Measurements from ENCODE around the gene SMG6. TPM values are rescaled to one million over a fixed set of nuclear protein-coding genes. Genes with fewer than 3 reads are reported as not detected.
A peak's percentile ranks its signal among the peaks of the same experiment; 100 is the strongest.

SMG6 gene
- total RNA-seq, 1 donor from 2014 or later: 47.7 TPM

- TF ChIP-seq CTCF (IDR thresholded peaks at IDR 0.05; ENCODE audit: unreplicated experiment): peak; percentile 36
- H3K27ac Mint-ChIP-seq: peak overlapping the region; percentile 49
Measured at GRCh38 chr17:2094891-2095535, 208.6 kb downstream of the SMG6 start.

GRCh38 chr17:2093349-2093748 lies 210.2 kb downstream of the SMG6 start:
- Mint-ChIP-seq H3K4me3 (ENCODE audit: low read depth) (no peak overlapping the region), H3K27me3 (no peaks in the 10 kb centered on the region), H3K4me1 (ENCODE audit: low read depth) (peaks cover 6% of the 10 kb centered on the region), H3K27ac (no peak overlapping the region), H3K36me3 (ENCODE audit: insufficient read depth) (peaks cover 4% of the 10 kb centered on the region), H3K9me3 (ENCODE audit: low read depth) (no peaks in the 10 kb centered on the region)
- DNase-seq (ENCODE audit: low spot score, unreplicated experiment): no peak
- no peak for TF ChIP-seq CTCF (IDR thresholded peaks at IDR 0.05; ENCODE audit: unreplicated experiment)

More at GRCh38 chr17:2094891-2095535, 208.6 kb downstream of the SMG6 start:
- Mint-ChIP-seq H3K4me3 (ENCODE audit: low read depth) (no peak overlapping the region), H3K27me3 (no peaks in the 10 kb centered on the region), H3K9me3 (ENCODE audit: low read depth) (no peaks in the 10 kb centered on the region), H3K4me1 (ENCODE audit: low read depth) (peaks cover 6% of the 10 kb centered on the region), H3K36me3 (ENCODE audit: insufficient read depth) (peaks cover 3% of the 10 kb centered on the region)
- no peak for DNase-seq (ENCODE audit: low spot score, unreplicated experiment)

- Mint-ChIP-seq H3K4me1 (ENCODE audit: low read depth) (peaks cover 9% of the 10 kb centered on the region), H3K36me3 (ENCODE audit: insufficient read depth) (peaks cover 3% of the 10 kb centered on the region), H3K27me3 (no peaks in the 10 kb centered on the region), H3K4me3 (ENCODE audit: low read depth) (no peak overlapping the region), H3K9me3 (ENCODE audit: low read depth) (no peaks in the 10 kb centered on the region), H3K27ac (no peak overlapping the region)
- no peak for DNase-seq (ENCODE audit: low spot score, unreplicated experiment)
- no peak for TF ChIP-seq CTCF (IDR thresholded peaks at IDR 0.05; ENCODE audit: unreplicated experiment)
Measured at GRCh38 chr17:2092253-2092652, 211.3 kb downstream of the SMG6 start.

- Mint-ChIP-seq H3K27me3 (no peaks in the 10 kb centered on the region), H3K36me3 (ENCODE audit: insufficient read depth) (peaks cover 3% of the 10 kb centered on the region), H3K9me3 (ENCODE audit: low read depth) (no peaks in the 10 kb centered on the region), H3K27ac (no peak overlapping the region), H3K4me3 (ENCODE audit: low read depth) (no peak overlapping the region), H3K4me1 (ENCODE audit: low read depth) (peaks cover 9% of the 10 kb centered on the region)
- DNase-seq (ENCODE audit: low spot score, unreplicated experiment): no peak
- TF ChIP-seq CTCF (IDR thresholded peaks at IDR 0.05; ENCODE audit: unreplicated experiment): no peak
Measured at GRCh38 chr17:2090804-2091534, 212.6 kb downstream of the SMG6 start.

- peaks cover 12% of the 10 kb centered on the region for H3K4me1 Mint-ChIP-seq (ENCODE audit: low read depth)
Measured at GRCh38 chr17:2090210-2090641, 213.4 kb downstream of the SMG6 start.

More at GRCh38 chr17:2090210-2090641, 213.4 kb downstream of the SMG6 start:
- Mint-ChIP-seq H3K36me3 (ENCODE audit: insufficient read depth) (peaks cover 3% of the 10 kb centered on the region), H3K27me3 (no peaks in the 10 kb centered on the region), H3K4me3 (ENCODE audit: low read depth) (no peak overlapping the region), H3K27ac (no peak overlapping the region), H3K9me3 (ENCODE audit: low read depth) (no peaks in the 10 kb centered on the region)
- DNase-seq (ENCODE audit: low spot score, unreplicated experiment): no peak
- no peak for TF ChIP-seq CTCF (IDR thresholded peaks at IDR 0.05; ENCODE audit: unreplicated experiment)
